ENCODE measurements around the gene SLC4A2.
"Not testable (repeated sequence)": the region's sequence is repeated elsewhere in the genome, so short reads cannot be mapped to it uniquely, and the experiment has no call there.

SLC4A2 gene

DNA sequence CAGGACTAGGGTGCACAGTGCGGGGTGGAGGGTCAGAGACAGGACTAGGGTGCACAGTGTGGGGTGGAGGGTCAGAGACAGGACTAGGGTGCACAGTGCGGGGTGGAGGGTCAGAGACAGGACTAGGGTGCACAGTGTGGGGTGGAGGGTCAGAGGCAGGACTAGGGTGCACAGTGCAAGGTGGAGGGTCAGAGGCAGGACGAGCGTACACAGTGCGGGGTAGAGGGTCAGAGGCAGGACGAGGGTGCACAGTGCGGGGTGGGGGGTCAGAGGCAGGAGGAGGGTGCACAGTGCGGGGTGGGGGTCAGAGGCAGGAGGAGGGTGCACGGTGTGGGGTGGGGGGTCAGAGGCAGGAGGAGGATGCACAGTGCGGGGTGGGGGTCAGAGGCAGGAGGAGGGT is 15.9 kb upstream of the SLC4A2 start:
- not testable (repeated sequence) for DNase-seq (ENCODE audit: insufficient read length, low spot score)

DNA sequence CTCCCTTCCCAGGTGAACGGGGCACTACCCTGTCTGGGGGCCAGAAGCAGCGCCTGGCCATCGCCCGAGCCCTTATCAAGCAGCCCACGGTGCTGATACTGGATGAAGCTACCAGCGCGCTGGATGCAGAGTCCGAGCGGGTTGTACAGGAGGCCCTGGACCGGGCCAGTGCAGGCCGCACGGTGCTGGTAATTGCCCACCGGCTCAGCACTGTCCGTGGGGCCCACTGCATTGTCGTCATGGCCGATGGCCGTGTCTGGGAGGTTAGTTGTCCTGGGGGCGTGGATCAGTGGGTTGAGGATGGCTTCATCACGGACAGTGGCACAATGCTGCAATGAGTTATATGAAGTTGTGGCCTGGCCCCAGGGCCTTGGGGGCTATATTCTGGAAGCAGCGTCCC is 15.4 kb upstream of the SLC4A2 start:
- FAIRE-seq (no peak), DNase-seq (ENCODE audit: insufficient read length, low spot score) (no peak)

More for the DNA sequence above, 15.9 kb upstream of the SLC4A2 start:
- not testable (repeated sequence) for FAIRE-seq

DNA sequence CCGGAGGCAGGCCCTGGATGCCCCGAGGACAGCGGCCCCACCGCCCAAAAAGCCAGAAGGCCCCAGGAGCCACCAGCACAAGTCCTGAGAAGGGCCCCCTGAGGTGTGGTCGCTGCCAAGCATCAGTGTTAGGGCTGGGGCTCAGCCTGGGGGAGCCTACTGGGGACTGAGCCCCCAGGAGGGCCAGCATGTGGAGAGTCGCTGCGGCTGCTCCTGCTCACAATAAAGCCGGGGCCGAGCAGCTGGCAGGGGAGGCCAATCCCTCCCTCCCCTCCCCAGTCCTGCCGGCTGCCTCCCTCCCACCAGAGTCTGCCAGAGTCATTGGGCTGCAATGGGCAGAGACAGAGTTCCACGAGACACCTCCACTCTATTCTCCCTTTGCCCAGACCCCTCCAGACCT is 14.1 kb upstream of the SLC4A2 start:
- DNase-seq (ENCODE audit: insufficient read length, low spot score): no peak
- no peak for FAIRE-seq

DNA sequence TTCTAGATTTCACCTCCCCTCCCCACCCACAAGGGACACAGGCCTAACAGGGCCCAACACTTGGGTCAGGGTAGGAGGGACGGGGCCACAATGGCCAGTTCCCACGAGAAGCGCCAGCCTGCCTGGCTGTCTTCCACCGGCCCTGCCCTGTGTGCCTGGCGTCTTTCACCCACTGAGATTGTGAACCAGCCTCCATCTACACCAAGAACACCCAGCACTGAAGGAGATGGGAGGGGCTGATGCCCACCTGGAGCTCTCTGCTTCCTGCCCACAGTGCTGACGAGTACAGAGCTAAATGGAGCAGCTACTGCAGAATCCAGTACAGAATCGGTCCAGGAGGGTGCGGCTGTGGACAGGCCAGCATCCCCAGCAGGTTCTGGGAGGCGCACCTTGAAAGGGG is 13.4 kb upstream of the SLC4A2 start:
- no peak for FAIRE-seq
- DNase-seq (ENCODE audit: insufficient read length, low spot score): no peak

DNA sequence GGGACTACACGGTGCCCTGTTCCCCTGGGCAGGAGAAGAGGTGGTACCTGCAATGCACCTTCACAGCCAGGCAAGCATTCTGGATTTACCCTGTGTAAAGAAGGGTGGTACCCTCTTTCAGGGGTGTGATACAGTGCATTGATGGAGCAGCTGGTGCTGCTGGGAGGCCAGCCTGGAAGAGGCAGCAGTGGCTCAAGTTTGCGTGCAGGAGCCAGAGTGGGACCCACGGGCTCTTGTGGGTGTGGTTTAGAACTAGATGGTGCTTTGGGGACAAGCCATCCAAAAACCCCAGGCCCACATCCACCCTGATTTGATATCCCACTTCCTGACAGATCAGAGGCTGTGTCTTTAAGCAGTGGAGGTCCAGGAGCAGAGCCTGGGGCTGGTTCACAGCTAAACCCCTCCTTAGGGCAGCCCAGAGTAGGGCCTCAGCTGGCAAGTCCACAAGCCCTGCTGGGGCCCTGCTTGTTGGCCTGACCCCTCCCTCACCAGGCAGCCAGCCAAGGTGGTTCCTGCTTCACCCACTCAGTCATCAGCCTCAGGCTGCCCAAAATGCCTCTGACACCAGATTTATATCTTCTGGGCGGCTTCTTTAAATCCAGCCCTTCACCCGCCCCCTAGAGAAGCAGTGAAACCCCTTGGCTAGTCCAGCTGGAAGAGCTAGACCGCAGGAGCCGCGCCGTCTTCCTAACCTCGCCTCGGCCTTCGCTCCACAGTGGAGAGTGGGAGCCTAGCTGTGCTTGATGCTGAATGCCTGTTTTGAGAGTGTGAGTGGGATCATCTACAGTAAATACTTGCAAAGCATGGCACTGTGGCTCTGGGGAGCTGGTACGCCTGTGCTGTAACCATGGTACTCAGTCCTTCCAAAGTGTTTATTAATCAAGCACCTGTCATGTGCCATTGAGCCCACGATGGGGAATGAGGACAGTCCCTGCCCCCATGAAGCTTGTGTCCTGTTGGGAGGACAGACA is 12.5 kb upstream of the SLC4A2 start:
- DNase-seq (ENCODE audit: insufficient read length, low spot score) (peak; percentile 58), FAIRE-seq (no peak)

DNA sequence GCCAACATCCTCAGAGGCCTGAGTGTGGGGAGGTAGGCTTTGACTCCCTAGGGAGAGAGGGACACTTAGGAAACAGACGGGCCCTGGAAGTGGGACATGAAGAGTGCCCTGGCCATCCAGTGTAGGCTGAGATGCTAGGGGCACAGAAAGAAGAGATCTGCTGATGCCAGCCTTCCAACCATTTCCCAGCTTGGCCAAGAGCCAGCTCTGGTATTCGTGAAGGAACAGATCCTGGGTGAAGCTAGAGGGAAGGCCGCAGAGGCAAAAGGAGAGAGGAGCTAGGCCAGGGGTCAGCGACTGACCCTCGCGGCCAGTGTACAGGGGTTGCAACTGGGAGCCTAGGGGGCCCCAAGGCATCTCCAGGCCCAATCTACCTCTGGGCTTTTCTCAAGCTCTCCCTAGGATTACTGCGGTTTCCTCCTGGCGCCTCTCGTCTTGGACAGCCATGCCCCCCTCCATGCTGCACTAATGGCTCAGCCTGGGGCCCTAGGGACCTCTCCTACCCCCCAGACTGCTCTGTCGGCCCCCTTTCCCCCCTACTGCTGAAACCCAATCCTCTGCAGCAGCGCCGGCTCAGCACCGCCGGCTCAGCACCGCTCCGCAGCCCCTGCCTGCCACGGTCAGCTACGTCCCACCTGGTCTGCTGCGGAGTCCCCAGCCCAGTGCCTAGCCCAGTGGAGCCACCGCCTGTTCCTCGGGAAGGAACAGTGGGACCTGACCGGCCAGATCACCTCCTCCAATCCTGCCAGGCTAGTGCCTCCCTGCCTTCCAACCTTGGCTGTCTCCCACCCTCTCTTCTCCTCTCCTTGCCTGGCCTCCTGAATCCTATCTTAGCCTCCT is 11.2 kb upstream of the SLC4A2 start, which contains the start of gene ASIC3:
ASIC3 (plus strand) TSS at position 556 of the 840 bp plus-strand sequence. CDS start 355 bp downstream, outside the sequence.
- no peak for FAIRE-seq

DNA sequence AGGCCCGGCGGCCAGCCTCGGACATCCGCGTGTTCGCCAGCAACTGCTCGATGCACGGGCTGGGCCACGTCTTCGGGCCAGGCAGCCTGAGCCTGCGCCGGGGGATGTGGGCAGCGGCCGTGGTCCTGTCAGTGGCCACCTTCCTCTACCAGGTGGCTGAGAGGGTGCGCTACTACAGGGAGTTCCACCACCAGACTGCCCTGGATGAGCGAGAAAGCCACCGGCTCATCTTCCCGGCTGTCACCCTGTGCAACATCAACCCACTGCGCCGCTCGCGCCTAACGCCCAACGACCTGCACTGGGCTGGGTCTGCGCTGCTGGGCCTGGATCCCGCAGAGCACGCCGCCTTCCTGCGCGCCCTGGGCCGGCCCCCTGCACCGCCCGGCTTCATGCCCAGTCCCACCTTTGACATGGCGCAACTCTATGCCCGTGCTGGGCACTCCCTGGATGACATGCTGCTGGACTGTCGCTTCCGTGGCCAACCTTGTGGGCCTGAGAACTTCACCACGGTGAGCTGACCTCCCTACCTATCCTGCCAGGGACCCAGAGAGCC is 10.4 kb upstream of the SLC4A2 start:
- FAIRE-seq: no peak
- no peak for DNase-seq (ENCODE audit: insufficient read length, low spot score)

More for the DNA sequence above, 11.2 kb upstream of the SLC4A2 start, which contains the start of gene ASIC3:
- no peak for DNase-seq (ENCODE audit: insufficient read length, low spot score)

DNA sequence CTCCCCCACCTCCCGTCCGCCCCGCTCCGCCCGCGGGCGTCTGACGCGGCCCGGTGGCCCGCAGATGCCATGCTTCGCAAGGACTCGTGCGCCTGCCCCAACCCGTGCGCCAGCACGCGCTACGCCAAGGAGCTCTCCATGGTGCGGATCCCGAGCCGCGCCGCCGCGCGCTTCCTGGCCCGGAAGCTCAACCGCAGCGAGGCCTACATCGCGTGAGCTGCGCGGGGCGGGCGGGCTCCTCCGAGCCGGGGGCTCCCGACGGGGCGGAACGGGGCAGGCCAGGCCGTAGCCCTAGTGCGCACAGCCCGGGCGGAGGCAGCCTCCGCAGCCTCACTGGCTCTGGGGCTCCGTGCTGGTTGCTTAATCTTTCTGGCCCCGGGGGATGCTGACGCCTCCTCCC is 8.3 kb upstream of the SLC4A2 start:
- FAIRE-seq (no peak), DNase-seq (ENCODE audit: insufficient read length, low spot score) (no peak)

DNA sequence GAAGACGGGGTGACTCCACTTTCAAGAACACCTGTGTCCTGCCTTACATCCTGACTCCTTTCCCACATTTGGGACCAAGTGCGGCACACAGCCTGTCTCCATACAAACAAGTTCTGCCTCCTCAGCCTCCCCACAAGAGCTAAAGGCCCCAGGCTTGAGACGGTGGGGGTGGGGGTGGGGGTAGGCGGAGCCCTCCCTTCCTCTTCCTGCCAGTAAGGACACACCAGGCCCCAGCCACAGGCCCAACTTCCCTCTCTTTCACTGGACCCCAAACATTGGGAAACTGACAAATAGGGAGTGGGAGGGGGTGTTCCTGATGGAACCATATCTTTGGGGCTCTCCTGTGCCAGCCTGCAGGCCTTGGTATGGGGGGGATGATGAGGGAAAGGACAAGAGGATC is 6.3 kb upstream of the SLC4A2 start:
- FAIRE-seq (no peak), DNase-seq (ENCODE audit: insufficient read length, low spot score) (no peak)

DNA sequence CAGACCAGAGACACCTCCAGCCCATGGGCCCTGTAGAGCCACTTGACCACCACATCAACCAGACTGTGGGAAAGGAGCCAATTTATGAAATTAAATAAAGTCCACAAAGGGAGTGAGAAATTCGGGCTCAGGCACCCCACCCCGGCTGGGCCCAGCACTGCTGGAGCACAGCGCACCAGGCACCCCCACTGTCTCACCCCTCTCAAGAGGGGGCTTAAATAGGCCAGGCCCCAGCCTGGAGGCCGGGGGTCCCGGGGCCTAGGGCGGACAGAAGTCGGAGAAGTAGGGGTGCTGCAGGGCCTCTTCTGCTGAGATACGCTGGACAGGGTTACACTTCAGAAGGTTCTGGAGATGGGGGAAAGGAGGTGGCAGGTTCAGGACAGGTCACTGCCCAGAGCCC is 5.6 kb upstream of the SLC4A2 start:
- DNase-seq (ENCODE audit: insufficient read length, low spot score): no peak
- FAIRE-seq: no peak

DNA sequence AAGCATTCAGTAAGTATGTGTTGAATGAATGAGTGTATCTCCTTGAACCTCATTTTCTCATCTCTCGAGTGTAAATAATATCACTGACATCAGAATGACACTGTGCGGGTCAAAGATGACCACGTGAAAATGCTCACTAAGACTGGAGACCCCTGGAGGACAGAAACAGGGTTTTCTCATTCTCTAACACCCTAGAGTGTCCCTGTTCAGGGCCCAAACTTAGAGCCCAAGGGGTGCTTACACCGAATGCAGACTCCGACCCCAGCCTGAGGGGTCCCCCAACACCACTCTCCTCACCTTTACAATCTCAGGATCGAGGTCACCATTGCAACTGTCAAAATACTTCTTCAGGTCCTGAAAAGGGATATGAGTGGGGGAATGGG is 3.1 kb upstream of the SLC4A2 start:
- no peak for DNase-seq (ENCODE audit: insufficient read length, low spot score)
- no peak for FAIRE-seq

DNA sequence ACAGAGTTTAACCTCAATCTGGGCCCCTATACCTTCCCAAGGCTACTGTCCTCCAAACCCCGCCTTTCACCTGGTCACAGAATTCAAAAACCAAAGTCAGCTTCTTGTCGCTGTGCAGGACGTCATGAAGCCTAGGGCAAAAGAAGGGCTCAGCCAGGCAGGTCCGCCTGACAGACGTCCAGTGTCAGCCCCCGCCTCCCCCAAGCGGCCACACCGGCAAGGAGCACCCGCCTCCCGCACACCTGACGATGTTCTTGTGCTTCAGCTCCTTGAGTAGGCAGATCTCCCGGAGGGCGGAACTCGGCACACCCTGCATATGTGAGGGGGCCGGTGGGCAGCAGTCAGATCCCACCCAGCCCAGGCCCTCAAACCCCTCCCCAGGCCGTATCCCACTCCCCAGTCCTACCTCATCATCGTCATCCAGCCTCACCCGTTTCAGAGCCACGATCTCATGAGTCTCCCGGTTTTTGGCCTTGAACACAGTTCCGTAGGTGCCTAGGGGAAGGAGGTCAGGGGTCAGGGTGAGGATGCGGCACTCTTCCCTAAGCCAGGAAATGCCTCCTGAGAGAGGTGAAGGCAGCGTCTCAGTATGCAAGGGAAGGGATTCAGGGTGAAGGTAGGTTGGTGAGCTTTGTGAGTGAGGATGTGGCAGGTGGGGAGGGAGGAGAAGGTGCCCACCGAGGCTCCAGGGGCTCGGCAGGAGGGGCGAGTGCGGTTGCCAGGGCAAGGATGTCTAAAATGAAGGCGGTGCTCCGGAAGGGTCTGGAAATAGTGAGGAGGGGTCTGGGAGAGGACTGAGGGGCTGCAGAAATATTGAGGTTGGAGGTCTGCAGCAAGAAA is 2.5 kb upstream of the SLC4A2 start:
- FAIRE-seq (no peak), DNase-seq (ENCODE audit: insufficient read length, low spot score) (no peak)

DNA sequence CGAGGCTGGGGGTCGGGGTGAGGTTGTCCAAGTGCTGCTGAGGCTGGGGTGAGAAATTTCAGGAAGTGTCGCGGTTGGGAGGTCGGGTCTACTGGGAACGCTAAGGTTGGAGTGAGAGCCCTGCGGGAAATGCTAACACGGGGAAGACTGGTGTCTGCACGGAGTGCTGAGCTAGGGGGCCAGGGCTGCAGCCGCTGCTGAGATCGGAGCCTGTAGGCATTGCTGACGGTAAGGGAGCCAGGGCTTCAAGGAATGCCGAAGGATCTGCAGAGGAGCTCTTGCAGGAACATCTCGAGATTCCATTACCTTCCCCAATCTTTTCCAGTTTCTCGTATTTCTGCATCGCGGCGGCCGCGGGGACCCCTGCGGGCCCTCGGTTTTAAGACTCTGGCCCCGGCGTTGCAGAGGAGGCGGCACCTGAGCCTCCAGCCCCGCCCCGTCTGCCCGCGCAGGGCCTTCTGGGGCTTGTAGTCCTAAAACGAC is 1.8 kb upstream of the SLC4A2 start, which contains the start of gene CDK5:
CDK5 (minus strand) TSS at position 392 of the 483 bp plus-strand sequence; CDS start at position 343, 49 bp downstream.
- DNase-seq (ENCODE audit: insufficient read length, low spot score): no peak
- no peak for FAIRE-seq

DNA sequence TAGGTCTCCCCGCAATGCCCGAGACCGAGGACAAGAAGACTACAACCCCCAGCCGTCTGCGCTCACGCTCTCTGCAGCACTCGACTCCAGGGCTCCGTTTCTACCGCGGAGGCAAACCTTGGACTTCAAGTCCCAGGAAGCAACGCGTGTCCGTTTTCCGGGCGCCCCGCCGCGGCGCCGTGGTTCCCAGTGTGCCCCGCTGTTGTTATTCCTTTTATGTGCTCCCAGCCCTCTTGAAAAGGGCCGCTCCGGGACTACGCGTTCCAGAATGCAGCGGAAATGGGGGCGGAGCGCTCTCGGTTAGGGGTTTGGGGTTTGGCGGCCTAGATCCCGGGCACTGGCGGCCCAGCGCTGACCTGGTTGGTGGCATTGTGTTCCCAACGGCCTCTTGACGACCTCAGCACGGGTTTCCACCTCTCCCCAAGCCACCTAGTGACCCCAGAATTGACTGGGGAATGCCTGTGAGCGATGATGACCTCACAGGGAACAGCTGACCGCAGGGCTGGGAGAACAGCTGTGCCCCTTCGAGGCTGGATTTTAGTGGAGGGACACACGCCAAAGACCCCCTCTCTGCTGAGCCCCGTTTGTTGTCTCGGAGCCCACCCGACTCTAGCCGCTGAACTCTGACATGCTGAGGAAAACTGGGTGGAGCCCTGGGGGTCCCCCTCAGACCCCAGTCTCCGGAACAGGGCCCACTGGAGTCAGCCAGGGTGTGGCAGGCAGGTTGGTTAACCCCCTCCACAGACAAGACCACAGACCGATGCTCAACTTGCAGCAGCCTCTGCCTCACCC is 1.2 kb upstream of the SLC4A2 start:
- peak; percentile 4 for FAIRE-seq
- peak; percentile 98 for DNase-seq (ENCODE audit: insufficient read length, low spot score)

DNA sequence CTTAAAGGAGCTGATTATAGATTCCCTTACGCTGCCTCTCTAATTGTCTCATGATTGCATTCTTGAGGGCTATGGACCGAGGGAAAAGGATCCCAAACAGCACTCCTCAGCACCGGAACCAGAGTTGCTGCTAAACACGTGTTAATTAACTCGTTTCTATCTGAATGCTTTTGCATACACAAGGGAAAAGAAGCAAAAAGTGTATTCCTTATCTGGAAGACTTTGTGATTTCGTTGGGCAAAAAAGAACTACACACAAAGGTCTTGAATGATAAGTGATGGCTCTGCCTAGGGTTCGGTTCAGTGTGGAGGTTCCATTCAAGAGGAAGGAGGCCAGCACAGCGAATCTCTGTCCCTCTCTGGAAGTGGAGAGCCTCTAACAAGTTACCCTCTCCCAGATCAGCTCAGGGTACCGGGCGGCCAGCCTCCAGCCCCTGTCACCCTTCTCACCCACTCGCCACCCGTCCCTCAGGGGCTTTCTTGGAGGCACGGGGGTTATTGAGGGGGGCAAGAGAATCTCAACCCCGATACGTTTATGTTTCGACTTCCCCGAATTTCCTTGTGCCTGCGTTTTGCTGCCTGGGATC is 515 bp upstream of the SLC4A2 start:
- DNase-seq (ENCODE audit: insufficient read length, low spot score) (no peak), FAIRE-seq (no peak)

DNA sequence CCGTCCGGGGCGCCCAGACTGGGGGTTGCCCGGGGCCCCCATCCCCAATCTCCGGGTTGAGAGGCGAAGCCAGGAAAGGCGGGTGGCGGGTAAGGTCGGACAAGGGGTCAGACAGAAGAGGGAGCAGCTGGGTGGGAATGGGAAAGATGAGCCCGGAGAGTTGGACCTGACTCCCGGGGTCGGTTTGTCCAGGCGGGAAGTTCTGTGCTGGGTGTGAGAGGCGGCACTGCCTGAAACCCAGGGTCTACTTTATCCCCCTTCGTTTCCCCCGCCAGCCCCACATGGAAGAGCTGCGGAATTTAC is 675 bp downstream of the SLC4A2 start:
- no peak for FAIRE-seq

DNA sequence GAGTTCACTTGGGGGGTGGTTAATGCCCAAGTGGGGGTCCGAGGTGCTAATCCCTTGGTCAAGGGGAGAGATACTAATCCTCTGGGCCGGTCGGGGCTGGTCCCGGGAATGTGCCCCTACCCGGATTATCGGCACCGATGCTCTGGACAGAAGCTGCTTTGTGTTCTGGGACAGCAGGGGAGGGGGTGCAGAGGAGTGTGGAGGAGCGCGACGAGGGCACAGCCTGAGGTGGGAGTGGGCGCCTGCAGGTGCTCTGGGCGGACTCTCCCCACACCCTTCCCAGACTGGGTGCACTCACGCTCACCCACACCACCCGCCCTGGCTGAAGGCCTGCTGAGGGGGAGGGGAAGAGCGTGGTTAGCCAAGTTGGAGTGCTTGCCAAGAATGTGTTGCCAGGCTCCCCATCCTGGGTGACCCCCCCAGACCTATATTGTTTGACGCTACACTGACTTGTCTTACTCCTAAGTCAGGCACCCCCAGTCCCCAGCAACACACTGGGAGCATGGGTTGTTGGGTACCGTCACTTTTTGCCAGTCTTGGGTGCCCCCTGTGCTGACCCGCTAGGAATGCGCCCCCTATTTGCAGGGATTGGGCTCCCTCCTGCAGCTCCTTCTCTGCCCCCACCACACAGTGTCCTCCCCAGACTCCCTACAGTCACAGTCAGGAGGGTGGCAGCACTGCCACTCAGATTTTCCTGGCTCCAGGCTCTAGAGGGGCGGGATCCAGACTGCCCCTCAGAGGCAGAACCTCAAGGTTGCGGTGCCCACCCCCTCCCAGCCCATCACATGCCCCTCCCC is 1.2 kb downstream of the SLC4A2 start:
- DNase-seq (ENCODE audit: insufficient read length, low spot score) (no peak), FAIRE-seq (no peak)

More for the DNA sequence above, 675 bp downstream of the SLC4A2 start:
- no peak for DNase-seq (ENCODE audit: insufficient read length, low spot score)

Data from HTR-8/SVneo (cell line).